HepG2 (cell line): ENCODE measurements around the gene TP73. TPM values are rescaled to one million over a fixed set of nuclear protein-coding genes. Genes with fewer than 3 reads are reported as not detected.

ENCODE experiments used
- ATF7-NPFF ChIP-seq: sonication (generic); formaldehyde crosslinking; IDR thresholded peaks from 2 replicates; pipeline ENCODE4 v1.8.1; 2023; ENCODE audit warnings: mild to moderate bottlenecking, low read depth, missing genetic modification reagents, moderate library complexity
- GABPB1 ChIP-seq: IDR thresholded peaks from 2 replicates; pipeline ENCODE4 v1.6.1; 2016; ENCODE audit warnings: mild to moderate bottlenecking, missing genetic modification reagents, moderate library complexity, missing compliant biosample characterization
- IKZF1 ChIP-seq: fragments of 450-650 bp; IDR thresholded peaks from 2 replicates; pipeline ENCODE4 v1.7.1; 2016
- JUN ChIP-seq: sonication (generic); formaldehyde crosslinking; IDR thresholded peaks from 2 replicates; pipeline ENCODE4 v1.4.0; 2020; ENCODE audit warnings: mild to moderate bottlenecking, missing genetic modification reagents
- KDM1A ChIP-seq: IDR thresholded peaks from 2 replicates; pipeline ENCODE4 v1.6.1; 2016; ENCODE audit warnings: missing compliant biosample characterization
- PLSCR1 ChIP-seq: sonication (generic); formaldehyde crosslinking; IDR thresholded peaks from 2 replicates; pipeline ENCODE4 v1.5.0; 2020; ENCODE audit warnings: missing genetic modification reagents, mild to moderate bottlenecking, borderline replicate concordance
- ZNF225 ChIP-seq: sonication (generic); formaldehyde crosslinking; IDR thresholded peaks from 2 replicates; pipeline ENCODE4 v1.4.0; 2020; ENCODE audit warnings: mild to moderate bottlenecking, missing genetic modification reagents
- ZNF260 ChIP-seq: sonication (generic); formaldehyde crosslinking; IDR thresholded peaks from 2 replicates; pipeline ENCODE4 v1.4.0; 2020; ENCODE audit warnings: missing genetic modification reagents, low read depth, mild to moderate bottlenecking, borderline replicate concordance
- polyA plus RNA-seq, 8 experiments: library from polyadenylated mRNA; depleted of rRNA in 3 of 8; stranded (reverse) in 7 of 8; unstranded in 1 of 8; fragments of >200 nt; fragmentation: Illumina TruSeq in 4 of 8; extraction: Trizol in 4 of 8; gene quantifications; 2 replicates each; pipeline versions ENCODE4 v1.2.1 to v1.2.3, GENCODE V29; 2011 to 2016; ENCODE audit warnings: low read depth in 4 of 8, missing spikeins in 1 of 8, mixed read lengths in 1 of 8; ENCODE audit not compliant: insufficient read depth in 1 of 8
- total RNA-seq, 5 experiments: library from RNA; depleted of rRNA; stranded (reverse); fragments of >200 nt; fragmentation: Illumina TruSeq; extraction: Trizol; gene quantifications; 2 replicates each; pipeline ENCODE4 v1.2.3, GENCODE V29; 2016; ENCODE audit warnings: low read depth in 1 of 5
- TF ChIP-seq, protein P1 (sequence below): sonication (generic); formaldehyde crosslinking; IDR thresholded peaks from 2 replicates; pipeline ENCODE4 v1.4.0; 2020; ENCODE audit warnings: missing genetic modification reagents
- TF ChIP-seq, protein P2 (sequence below), 2 experiments: fragments of 450-650 bp in 1 of 2; sonication (generic) in 1 of 2; formaldehyde crosslinking in 1 of 2; IDR thresholded peaks; 2 replicates each; pipeline versions ENCODE4 v1.6.1 to v1.8.0; 2016 to 2022; ENCODE audit warnings: antibody characterized with exemption in 1 of 2, mild to moderate bottlenecking in 1 of 2, missing genetic modification reagents in 1 of 2
- TF ChIP-seq, protein P3 (sequence below): sonication (generic); formaldehyde crosslinking; IDR thresholded peaks from 2 replicates; pipeline ENCODE4 v1.4.0; 2020; ENCODE audit warnings: mild to moderate bottlenecking, missing genetic modification reagents

The TP73 gene
- total and polyA plus RNA-seq, 2 of the 13 experiments (the other 11 are each of a cell fraction or from before 2014, with no cell fraction given): 0.49 to 1.1 TPM

DNA sequence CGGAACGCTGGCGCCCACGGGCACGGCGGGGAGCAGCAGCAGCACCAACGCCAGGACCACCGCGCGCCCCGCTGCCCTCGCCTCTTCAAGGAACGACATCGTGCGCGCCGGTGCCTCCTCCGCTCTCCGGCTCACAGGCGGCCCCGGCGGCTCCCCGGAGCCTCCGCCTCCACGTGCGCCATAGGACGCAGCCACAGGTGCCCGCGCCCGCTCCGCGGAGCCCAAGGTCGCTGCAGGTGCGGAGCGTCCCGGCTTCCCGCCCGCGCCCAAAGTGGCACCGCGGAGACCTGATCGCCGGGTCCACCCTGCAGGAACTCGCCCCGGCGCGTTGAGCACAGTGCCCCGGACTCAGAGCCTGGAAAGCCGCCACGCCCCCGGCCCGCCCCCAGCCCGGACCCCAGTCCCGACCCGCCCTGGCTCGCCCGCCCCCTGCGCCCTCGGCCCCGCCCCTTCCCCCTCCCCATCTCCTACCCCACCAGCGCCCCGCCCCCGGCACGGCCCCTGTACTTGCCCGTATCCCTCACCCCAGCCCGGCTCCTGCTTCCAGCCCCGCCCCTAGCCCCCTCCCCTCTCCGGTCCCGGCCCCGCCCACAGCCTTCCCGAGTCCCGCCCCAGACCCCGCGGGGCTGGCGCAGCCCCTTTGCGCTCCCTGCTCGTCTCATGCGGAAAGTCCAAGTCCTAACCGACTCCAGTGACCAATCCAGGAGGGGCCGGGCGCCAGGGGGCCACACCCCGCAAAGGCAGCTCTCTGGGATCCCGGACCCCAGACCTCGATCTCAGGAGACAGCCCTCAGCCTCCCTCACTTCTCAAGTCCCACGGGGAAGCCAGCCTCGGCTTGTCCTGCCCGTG is 40.9 kb upstream of the TP73 start, which contains the start of gene MEGF6 (continued):
- no peak for TF ChIP-seq PLSCR1 (CRISPR knock-in tag)
- TF ChIP-seq ATF7-NPFF (CRISPR knock-in tag): no peak
- 0 out of 2 replicates have a peak, but pooled peaks have one; percentile 48 for TF ChIP-seq ZNF225 (CRISPR knock-in tag)
- TF ChIP-seq, protein P1, sequence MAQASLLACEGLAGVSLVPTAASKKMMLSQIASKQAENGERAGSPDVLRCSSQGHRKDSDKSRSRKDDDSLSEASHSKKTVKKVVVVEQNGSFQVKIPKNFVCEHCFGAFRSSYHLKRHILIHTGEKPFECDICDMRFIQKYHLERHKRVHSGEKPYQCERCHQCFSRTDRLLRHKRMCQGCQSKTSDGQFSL (CRISPR knock-in tag): no peak
- TF ChIP-seq JUN (CRISPR knock-in tag): no peak
- no peak for TF ChIP-seq GABPB1 (CRISPR knock-in tag)
- TF ChIP-seq, protein P2, sequence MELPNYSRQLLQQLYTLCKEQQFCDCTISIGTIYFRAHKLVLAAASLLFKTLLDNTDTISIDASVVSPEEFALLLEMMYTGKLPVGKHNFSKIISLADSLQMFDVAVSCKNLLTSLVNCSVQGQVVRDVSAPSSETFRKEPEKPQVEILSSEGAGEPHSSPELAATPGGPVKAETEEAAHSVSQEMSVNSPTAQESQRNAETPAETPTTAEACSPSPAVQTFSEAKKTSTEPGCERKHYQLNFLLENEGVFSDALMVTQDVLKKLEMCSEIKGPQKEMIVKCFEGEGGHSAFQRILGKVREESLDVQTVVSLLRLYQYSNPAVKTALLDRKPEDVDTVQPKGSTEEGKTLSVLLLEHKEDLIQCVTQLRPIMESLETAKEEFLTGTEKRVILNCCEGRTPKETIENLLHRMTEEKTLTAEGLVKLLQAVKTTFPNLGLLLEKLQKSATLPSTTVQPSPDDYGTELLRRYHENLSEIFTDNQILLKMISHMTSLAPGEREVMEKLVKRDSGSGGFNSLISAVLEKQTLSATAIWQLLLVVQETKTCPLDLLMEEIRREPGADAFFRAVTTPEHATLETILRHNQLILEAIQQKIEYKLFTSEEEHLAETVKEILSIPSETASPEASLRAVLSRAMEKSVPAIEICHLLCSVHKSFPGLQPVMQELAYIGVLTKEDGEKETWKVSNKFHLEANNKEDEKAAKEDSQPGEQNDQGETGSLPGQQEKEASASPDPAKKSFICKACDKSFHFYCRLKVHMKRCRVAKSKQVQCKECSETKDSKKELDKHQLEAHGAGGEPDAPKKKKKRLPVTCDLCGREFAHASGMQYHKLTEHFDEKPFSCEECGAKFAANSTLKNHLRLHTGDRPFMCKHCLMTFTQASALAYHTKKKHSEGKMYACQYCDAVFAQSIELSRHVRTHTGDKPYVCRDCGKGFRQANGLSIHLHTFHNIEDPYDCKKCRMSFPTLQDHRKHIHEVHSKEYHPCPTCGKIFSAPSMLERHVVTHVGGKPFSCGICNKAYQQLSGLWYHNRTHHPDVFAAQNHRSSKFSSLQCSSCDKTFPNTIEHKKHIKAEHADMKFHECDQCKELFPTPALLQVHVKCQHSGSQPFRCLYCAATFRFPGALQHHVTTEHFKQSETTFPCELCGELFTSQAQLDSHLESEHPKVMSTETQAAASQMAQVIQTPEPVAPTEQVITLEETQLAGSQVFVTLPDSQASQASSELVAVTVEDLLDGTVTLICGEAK (IDR thresholded peaks at IDR 0.05): no peak
- TF ChIP-seq, protein P2 (CRISPR knock-in tag; IDR thresholded peaks at IDR 0.05): no peak
- TF ChIP-seq IKZF1: no peak
- no peak for TF ChIP-seq KDM1A
- TF ChIP-seq, protein P3, sequence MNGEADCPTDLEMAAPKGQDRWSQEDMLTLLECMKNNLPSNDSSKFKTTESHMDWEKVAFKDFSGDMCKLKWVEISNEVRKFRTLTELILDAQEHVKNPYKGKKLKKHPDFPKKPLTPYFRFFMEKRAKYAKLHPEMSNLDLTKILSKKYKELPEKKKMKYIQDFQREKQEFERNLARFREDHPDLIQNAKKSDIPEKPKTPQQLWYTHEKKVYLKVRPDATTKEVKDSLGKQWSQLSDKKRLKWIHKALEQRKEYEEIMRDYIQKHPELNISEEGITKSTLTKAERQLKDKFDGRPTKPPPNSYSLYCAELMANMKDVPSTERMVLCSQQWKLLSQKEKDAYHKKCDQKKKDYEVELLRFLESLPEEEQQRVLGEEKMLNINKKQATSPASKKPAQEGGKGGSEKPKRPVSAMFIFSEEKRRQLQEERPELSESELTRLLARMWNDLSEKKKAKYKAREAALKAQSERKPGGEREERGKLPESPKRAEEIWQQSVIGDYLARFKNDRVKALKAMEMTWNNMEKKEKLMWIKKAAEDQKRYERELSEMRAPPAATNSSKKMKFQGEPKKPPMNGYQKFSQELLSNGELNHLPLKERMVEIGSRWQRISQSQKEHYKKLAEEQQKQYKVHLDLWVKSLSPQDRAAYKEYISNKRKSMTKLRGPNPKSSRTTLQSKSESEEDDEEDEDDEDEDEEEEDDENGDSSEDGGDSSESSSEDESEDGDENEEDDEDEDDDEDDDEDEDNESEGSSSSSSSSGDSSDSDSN (CRISPR knock-in tag): 0 out of 2 replicates have a peak, but pooled peaks have one; percentile 19
- no peak for TF ChIP-seq ZNF260
